Measurements from ENCODE around the gene CUZD1.

DNA sequence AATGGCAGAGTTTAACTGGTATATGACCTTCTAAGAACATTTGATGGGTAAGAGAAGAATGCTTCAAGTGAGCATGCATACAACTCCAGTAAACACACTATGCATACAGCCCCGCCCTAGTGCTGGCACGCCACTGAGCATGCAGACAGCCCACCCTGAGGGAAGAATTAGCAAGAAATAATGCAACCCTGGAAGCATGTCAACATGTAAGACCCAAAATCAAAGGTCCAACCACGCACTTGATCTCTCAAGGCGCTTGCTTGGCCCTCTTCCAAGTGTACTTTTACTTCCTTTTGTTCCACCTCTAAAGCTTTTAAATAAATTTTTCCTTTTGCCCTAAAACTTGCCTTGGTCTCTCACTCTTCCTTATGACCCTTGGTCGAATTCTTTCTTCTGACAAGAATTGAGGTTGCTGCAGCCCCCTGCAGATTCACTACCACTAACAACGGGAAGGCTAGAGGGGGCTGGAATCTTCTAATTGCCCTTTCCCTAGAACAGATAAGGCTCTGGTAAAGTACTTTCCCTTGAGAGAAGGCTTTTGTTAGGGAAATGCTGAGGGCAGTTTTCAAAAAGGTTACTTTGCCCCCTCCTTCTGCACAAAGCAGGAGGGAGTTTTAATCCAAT, 30.3 kb upstream of the CUZD1 start:
- TF ChIP-seq CTCF (IDR thresholded peaks at IDR 0.05) (no peak), POLR2A (IDR thresholded peaks at IDR 0.05) (no peak)

Data from testis (tissue), 2 donors.